Activated naive CD8-positive, alpha-beta T cell treated with anti-CD3 and anti-CD28 coated beads for 36 hours (primary cell): ENCODE results near the gene ERC2. TPM values are rescaled to one million over a fixed set of nuclear protein-coding genes. Genes with fewer than 3 reads are reported as not detected.
"Not testable (repeated sequence)": the region's sequence is repeated elsewhere in the genome, so short reads cannot be mapped to it uniquely, and the experiment has no call there.

Experiments
- DNase-seq: peaks from one replicate; pipeline ENCODE4 v3.0.0; 2021
- H3K27ac Mint-ChIP-seq: one replicate; pipeline ENCODE4 v1.8.0; 2022; ENCODE audit warnings: mild to moderate bottlenecking, moderate library complexity, mixed read lengths
- H3K27me3 Mint-ChIP-seq: one replicate; pipeline ENCODE4 v1.8.0; 2022; ENCODE audit warnings: mild to moderate bottlenecking, mixed read lengths
- H3K36me3 Mint-ChIP-seq: one replicate; pipeline ENCODE4 v1.8.0; 2021; ENCODE audit warnings: mild to moderate bottlenecking, mixed read lengths
- H3K4me1 Mint-ChIP-seq: one replicate; pipeline ENCODE4 v1.8.0; 2021; ENCODE audit warnings: mixed read lengths
- H3K4me3 Mint-ChIP-seq: one replicate; pipeline ENCODE4 v1.8.0; 2022; ENCODE audit warnings: mild to moderate bottlenecking, moderate library complexity, mixed read lengths
- H3K9me3 Mint-ChIP-seq: one replicate; pipeline ENCODE4 v1.8.0; 2022; ENCODE audit warnings: mixed read lengths
- total RNA-seq, 2 experiments: library from RNA; stranded (reverse); gene quantifications; one replicate each; pipeline ENCODE4 v1.2.3, GENCODE V29; 2021

The ERC2 gene
- total RNA-seq, 2 experiments from 2014 or later = not detected

DNA sequence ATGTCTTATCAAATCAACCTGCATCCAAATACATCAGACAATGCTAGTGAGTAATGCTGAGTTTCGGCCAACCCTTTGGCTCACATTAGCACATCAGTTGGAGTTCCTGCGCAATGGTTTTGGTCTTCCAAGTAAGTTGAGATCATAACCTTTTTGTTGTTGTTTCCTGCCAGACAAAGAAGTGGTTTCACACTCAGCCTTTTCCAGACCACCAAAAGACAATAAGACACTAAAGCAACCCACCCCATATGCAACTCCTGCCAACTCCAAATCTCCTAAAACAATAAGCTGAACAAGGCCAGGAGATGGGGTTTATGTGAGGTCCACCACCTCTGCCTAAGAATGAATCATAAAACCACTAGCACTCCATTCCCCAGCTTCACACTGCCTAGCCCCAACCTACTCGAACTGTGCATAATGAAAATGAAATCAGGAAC lies 177.0 kb downstream of the ERC2 start:
- DNase-seq = no peak
- Mint-ChIP-seq H3K36me3 (no peaks in the 10 kb centered on the region), H3K4me1 (peaks cover 6% of the 10 kb centered on the region), H3K9me3 (no peaks in the 10 kb centered on the region), H3K27me3 (peaks cover 15% of the 10 kb centered on the region), H3K27ac (no peak overlapping the region), H3K4me3 (no peak overlapping the region)

DNA sequence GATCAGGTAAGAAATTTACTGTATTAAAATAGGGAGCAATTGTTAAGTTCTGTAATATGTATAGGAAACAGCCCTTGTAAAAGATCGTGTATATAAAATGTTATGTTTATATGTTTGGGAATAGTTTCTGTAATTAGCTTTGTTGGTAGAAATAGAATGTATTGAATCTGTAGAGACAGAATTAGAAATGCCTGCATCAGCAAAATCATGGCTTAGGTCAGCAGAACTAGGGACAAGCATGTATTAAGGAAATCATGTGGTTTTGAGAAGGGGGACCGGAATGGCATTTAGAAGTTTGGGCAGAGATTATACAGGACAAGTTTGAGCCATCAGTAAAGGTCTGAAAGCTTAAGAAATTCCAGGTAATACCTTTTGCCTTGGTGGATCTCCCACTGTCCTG lies 177.9 kb downstream of the ERC2 start:
- H3K27ac Mint-ChIP-seq = no peak overlapping the region

DNA sequence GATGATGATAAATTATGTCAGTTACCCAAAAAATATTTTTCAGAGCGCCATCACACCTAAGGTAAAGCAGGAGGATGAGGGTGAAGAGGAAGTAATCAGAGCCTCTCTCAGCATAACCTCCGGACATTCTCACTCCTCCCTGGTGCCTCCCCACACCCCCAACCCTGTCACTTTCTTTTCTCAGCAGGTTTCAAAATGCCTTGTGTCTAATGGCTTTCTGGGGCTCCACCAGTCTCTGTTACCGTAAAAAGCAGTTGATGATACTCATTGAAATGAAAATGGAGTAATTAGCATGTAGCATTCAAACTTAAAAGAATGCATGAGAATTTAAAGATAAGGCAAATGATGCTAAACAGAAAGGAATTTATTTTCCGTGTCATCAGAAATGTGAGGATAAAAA lies 180.0 kb downstream of the ERC2 start:
- Mint-ChIP-seq H3K27ac (no peak overlapping the region), H3K27me3 (peaks cover 18% of the 10 kb centered on the region), H3K4me1 (peaks cover 6% of the 10 kb centered on the region), H3K36me3 (no peaks in the 10 kb centered on the region), H3K4me3 (no peak overlapping the region), H3K9me3 (no peaks in the 10 kb centered on the region)
- DNase-seq = no peak

More for the DNA sequence above, 177.9 kb downstream of the ERC2 start:
- DNase-seq = no peak
- peaks cover 6% of the 10 kb centered on the region for H3K4me1 Mint-ChIP-seq
- no peaks in the 10 kb centered on the region for H3K36me3 Mint-ChIP-seq
- no peak overlapping the region for H3K4me3 Mint-ChIP-seq
- peaks cover 11% of the 10 kb centered on the region for H3K27me3 Mint-ChIP-seq
- no peaks in the 10 kb centered on the region for H3K9me3 Mint-ChIP-seq

DNA sequence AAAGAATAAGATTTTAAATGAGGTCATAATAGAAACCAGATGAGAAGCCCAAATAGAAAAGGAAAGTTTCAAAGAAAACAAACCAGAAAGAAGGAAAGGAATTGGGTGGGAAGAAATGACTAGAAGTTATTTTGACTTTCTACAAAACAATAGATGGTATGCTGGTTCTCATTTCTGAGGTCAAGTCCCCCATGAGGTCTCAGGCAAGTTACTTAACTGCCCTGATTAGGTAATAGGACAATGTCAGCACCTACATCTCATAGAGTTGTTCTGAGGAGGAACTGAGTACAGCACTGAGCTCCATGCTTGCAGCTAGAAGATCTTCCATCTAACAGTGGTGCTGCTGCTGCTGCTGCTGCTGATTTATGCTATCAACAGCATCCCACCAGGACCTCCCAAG lies 185.9 kb downstream of the ERC2 start:
- Mint-ChIP-seq H3K27ac (no peak overlapping the region), H3K9me3 (no peaks in the 10 kb centered on the region), H3K27me3 (peaks cover 6% of the 10 kb centered on the region), H3K4me3 (no peak overlapping the region), H3K36me3 (no peaks in the 10 kb centered on the region), H3K4me1 (no peaks in the 10 kb centered on the region)
- no peak for DNase-seq

DNA sequence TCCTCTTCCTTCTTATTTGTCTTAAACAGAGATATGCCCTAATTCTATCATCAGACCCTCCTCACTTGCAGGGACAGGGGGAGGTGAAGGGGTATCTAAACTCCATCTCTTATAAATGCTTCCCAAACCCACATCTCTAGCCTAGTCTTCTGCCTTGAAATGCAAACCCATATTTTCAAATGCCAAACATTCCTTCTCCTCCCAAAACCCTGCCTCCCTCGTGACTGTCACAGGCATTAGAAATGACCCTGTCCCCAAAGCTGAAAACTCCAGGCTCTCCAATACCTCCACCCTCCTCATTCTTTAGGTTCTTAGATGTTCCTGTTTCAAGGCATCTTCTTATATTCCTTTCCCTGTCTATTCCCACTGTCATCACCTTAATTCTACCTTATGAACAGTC lies 191.0 kb downstream of the ERC2 start:
- no peaks in the 10 kb centered on the region for H3K4me1 Mint-ChIP-seq
- no peak for DNase-seq
- H3K9me3 Mint-ChIP-seq = no peaks in the 10 kb centered on the region
- no peak overlapping the region for H3K27ac Mint-ChIP-seq
- H3K4me3 Mint-ChIP-seq = no peak overlapping the region
- H3K27me3 Mint-ChIP-seq = peaks cover 3% of the 10 kb centered on the region
- H3K36me3 Mint-ChIP-seq = no peaks in the 10 kb centered on the region

DNA sequence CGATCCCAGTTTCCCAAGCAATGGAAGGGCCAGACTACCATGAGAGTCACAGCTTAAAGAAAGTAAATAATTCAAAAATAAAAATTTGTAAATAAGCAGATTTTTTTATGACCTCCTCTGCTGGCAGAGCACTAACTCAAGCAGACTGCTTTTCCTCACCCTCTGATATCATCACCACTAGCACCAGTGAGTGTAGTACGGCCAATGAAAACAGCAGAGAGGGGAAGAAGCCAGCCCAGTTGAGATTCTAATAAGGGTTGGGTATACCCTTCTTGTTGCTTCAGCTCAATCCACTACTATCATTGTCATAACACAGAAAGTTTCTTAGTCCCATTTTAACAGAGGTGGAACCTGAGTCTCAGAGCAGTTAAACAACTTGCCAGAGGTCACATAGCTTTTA lies 193.1 kb downstream of the ERC2 start:
- Mint-ChIP-seq H3K4me3 (no peak overlapping the region), H3K27ac (no peak overlapping the region), H3K4me1 (no peaks in the 10 kb centered on the region), H3K9me3 (no peaks in the 10 kb centered on the region), H3K36me3 (no peaks in the 10 kb centered on the region), H3K27me3 (peaks cover 13% of the 10 kb centered on the region)
- DNase-seq = no peak

DNA sequence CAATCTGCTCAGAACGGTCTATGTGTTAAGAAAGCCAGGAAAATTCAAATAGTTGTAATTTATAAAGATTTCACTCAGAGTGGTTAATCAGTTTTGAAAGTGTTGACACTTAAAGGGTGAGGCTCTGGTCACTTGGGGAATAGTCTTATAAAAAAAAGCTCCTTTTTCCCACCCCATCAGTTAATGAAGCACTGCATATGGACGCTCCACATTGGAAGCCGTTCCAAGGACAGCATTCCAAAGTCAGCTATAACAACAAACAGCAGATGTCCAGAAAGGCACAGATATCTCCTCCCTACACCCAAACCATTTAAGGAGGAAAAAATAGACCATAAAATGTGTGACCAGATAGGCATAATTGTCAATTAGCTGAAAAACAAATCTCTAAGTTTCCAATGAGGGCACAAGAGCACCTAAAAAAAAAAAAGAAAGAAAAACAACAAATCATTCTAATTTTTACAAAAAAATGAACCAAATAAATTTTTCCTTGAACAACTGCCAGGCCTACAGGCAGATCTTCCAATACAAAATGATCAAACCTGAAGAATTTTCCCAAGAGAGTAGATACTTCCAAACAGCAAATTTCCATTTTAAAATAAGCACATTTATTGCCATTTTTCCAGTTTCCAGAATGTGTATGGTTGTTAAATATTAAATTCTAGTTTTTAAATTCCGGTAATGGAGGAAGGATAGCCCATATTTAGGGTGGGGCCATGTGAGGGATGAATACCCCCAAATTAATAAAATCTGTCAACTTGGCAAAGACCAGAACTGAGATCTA lies 198.3 kb downstream of the ERC2 start:
- H3K4me1 Mint-ChIP-seq = no peaks in the 10 kb centered on the region
- no peaks in the 10 kb centered on the region for H3K36me3 Mint-ChIP-seq
- DNase-seq = no peak
- no peaks in the 10 kb centered on the region for H3K9me3 Mint-ChIP-seq
- no peak overlapping the region for H3K4me3 Mint-ChIP-seq
- peaks cover 13% of the 10 kb centered on the region for H3K27me3 Mint-ChIP-seq
- H3K27ac Mint-ChIP-seq = no peak overlapping the region

DNA sequence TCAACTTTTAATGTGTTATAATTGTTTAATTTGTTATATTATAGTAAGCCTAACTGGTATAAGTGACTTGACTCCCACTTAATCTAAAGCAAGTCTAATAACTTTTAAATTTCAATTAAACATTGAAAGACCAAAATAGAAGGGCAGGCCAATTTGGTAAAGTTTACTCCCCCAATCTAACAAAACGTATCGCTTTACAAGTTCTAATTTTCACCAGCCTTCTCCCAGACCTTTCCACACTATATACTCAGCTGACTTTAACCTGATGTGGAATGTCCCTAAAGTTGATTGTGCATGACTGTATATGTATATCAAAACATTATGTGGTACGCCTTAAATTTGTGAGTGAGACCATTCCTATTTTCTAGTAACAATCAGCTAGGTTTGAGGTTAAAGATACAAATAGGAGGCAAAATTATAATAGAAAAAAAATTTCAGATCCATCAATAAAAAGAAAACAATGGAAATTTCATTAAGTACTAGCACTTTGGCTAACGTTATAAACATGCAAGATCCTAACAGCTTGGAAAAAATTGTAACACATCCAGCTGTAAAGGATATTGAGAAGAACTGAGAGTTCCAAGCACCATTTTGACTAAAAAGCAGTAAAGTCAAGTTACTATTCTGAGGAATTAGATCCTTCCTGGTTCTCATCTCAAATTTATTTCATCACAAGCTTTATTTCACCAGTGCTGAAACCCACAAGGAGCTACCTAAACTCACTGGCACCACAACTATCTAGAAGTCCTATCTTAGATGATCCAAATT lies 199.5 kb downstream of the ERC2 start:
- Mint-ChIP-seq H3K36me3 (no peaks in the 10 kb centered on the region), H3K27ac (no peak overlapping the region), H3K27me3 (peaks cover 13% of the 10 kb centered on the region), H3K9me3 (no peaks in the 10 kb centered on the region), H3K4me3 (no peak overlapping the region), H3K4me1 (no peaks in the 10 kb centered on the region)
- no peak for DNase-seq

DNA sequence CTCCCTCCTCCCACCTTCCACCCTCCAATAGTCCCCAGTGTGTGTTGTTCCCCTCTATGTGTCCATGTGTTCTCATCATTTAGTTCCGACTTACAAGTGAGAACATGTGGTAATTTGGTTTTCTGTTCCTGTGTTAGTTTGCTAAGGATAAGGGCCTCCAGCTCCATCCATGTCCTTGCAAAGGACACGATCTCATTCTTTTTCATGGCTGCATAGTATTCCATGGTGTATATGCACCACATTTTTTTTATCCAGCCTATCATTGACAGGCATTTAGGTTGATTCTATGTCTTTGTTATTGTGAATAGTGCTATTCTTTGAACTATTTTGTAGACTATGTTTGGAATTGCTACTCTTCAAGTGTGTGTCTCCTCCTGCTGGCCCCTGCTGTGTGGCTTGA lies 206.4 kb downstream of the ERC2 start:
- not testable (repeated sequence) for DNase-seq, H3K9me3 Mint-ChIP-seq, H3K4me1 Mint-ChIP-seq, H3K4me3 Mint-ChIP-seq, H3K27ac Mint-ChIP-seq, H3K36me3 Mint-ChIP-seq
- peaks cover 14% of the 10 kb centered on the region for H3K27me3 Mint-ChIP-seq

DNA sequence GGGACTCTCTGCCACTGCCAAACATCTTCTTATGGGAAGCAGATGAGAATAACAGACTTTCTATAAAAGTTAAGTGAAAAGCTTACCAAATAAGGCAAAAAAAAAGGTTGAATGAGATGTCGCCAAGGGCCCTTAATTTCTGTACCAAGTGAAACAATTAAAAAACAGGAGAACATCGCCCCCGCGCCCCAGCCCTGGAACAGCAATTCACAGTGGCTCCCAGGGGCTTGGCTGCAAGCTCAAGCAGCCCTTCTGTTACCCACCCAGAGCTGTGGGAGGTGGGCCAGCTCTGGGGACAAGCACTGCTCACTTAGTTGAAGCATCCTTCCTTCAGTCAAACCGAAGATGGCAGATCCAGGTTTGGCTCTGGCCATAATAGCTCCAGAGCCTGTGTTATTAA lies 208.0 kb downstream of the ERC2 start:
- Mint-ChIP-seq H3K9me3 (no peaks in the 10 kb centered on the region), H3K36me3 (no peaks in the 10 kb centered on the region), H3K27ac (no peak overlapping the region), H3K4me3 (no peak overlapping the region), H3K27me3 (peaks cover 18% of the 10 kb centered on the region), H3K4me1 (no peaks in the 10 kb centered on the region)
- no peak for DNase-seq

DNA sequence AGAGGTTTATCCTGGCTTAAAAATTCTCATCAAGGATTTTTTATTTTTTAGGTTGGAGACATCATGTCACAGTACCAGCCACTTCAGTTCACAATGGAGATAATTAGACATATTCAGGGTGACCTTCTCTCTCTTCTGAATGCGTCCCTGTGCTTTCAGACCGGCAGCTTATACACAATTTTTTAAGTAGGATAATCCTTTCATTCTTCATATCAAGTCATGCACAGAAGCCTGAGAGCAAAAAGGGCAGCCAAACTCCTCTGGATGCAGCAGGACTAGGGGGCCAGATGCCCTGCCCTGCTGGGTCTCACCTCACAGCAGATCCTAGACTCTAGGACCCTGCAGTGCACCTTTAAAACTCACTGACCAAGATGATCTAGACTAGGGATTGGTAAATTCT lies 210.4 kb downstream of the ERC2 start:
- Mint-ChIP-seq H3K36me3 (no peaks in the 10 kb centered on the region), H3K27me3 (peaks cover 11% of the 10 kb centered on the region), H3K4me3 (no peak overlapping the region), H3K27ac (no peak overlapping the region), H3K4me1 (no peaks in the 10 kb centered on the region), H3K9me3 (no peaks in the 10 kb centered on the region)
- DNase-seq = no peak

DNA sequence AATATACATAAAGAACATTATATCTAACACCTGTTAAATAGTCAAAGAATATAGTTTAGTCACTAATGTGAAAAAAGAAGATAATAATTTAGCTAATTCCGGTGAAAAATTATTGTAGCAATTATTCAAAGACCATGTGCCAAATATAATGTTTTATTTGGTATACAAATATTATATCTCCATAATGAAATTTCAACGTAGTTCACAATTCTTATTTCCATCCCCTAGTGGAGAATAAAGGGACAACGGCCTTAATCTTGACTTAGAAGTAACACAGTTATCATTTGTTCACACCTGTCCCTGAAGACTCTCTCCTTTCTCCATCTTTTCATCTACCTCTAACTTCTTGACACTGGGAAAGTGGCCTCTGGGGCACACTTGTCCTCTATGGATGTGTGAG lies 213.4 kb downstream of the ERC2 start:
- Mint-ChIP-seq H3K4me3 (no peak overlapping the region), H3K9me3 (no peaks in the 10 kb centered on the region), H3K27me3 (peaks cover 4% of the 10 kb centered on the region), H3K4me1 (peaks cover 1% of the 10 kb centered on the region), H3K36me3 (no peaks in the 10 kb centered on the region), H3K27ac (no peak overlapping the region)
- DNase-seq = no peak

DNA sequence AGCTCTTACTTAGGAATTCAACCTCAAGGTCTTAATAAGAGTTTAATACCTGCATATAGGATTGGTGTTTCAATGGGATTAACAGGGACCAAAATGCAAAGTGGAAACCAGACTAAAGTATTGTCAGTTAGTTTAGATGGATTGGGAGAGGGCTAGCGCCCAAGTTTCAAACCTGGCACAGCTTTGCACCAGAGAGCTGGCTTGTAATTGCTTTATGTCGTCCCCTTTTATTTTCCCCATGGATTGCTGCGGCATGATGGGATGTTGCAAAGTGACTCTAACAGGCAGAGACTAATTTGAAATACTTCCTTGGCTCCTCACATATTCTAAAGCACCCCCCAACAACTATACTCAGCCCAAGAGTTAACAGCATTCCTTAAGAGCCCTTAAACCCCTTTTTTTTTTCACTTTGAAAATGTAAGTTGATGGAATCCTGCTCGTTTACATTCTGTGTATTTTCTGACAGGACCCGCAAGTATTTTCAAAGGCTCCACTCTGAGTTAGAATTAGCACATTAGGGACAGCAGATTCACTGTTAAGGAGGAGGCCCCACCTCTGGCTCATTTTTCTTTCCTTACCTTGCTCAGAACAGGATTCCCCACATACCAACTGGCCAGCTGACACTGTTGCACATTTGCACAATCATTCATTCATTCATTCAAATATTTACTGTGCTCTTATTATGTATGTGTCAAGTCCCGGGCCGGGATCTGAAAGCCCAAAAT lies 214.2 kb downstream of the ERC2 start:
- DNase-seq = no peak
- H3K4me3 Mint-ChIP-seq = no peak overlapping the region
- no peaks in the 10 kb centered on the region for H3K36me3 Mint-ChIP-seq
- no peak overlapping the region for H3K27ac Mint-ChIP-seq
- H3K4me1 Mint-ChIP-seq = peaks cover 1% of the 10 kb centered on the region
- H3K9me3 Mint-ChIP-seq = no peaks in the 10 kb centered on the region
- peaks cover 4% of the 10 kb centered on the region for H3K27me3 Mint-ChIP-seq

DNA sequence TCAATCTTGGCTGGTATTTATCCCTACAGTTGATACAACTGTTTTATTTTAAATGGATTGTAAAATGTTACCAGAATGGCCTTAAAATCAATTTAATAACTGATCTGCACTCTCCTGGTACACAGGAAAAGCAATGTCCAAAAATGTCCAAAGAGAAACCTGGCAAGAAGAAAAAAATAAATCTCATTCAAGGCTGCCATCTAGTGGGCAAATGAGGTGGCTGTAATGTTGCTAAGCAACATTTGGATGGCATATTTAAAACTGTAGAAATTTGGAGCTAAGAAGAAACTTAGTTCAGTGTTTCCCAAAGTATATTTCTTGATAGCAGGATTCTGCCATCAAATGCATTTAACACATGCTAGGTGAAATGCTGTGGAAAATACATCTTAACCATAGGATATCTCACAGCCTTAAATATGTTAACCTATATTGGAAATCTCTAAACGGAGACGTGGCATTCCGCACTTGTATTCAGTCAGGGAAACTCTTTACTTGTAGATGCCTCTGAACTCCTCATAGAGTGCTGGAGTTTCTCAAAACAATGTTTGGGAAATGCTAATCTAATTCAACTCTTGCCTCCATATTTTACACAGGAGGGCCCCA lies 216.8 kb downstream of the ERC2 start:
- Mint-ChIP-seq H3K36me3 (no peaks in the 10 kb centered on the region), H3K9me3 (no peaks in the 10 kb centered on the region)

DNA sequence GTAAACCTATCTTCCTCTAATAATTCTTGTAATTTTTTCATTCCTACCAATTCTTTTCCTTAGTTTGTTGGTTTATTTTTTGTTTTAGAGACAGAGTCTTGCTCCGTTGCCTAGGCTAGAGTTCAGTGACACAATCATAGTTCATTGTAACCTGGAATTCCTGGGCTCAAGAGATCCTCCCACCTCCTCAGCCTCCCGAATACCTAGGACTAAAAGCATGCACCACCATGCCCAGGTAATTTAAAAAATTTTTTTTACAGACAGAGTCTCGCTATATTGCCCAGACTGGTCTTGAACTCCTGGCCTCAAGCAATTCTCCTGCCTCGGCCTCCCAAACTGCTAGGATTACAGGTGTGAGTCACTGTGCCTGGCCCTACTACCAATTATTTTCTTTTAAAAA lies 220.2 kb downstream of the ERC2 start:
- Mint-ChIP-seq H3K27me3 (no peaks in the 10 kb centered on the region), H3K9me3 (no peaks in the 10 kb centered on the region), H3K27ac (no peak overlapping the region), H3K4me1 (peaks cover 1% of the 10 kb centered on the region), H3K36me3 (no peaks in the 10 kb centered on the region), H3K4me3 (no peak overlapping the region)
- DNase-seq = no peak

More for the DNA sequence above, 216.8 kb downstream of the ERC2 start:
- DNase-seq = no peak
- peaks cover 4% of the 10 kb centered on the region for H3K27me3 Mint-ChIP-seq
- peaks cover 1% of the 10 kb centered on the region for H3K4me1 Mint-ChIP-seq
- no peak overlapping the region for H3K27ac Mint-ChIP-seq
- no peak overlapping the region for H3K4me3 Mint-ChIP-seq
